HepG2 (cell line): Measurements from ENCODE around the gene RIT2. TPM values are rescaled to one million over a fixed set of nuclear protein-coding genes. Genes with fewer than 3 reads are reported as not detected.

Experiments
- ATAC-seq: fragments of 200-7000 bp; cut with Tn5 transposase; 3 replicates; pipeline ENCODE4 v1.9.1; 2020; ENCODE audit warnings: mild to moderate bottlenecking, moderate library complexity
- BruUV-seq: library from RNA; stranded (reverse); fragments of 400-500 nt; replicated peaks from 2 replicates; lab custom pipeline; 2021; lab: Mats Ljungman, UMichigan
- CTCF ChIA-PET: fragments of 300-600 bp; formaldehyde crosslinking; extraction: SDS; loops from one replicate; lab custom pipeline; 2021; ENCODE audit warnings: low total read pairs, inconsistent platforms, low intra/inter-chr PET ratio; lab: Yijun Ruan, JAX
- POLR2A ChIA-PET: fragments of 350-600 bp; sonication (Branson Sonifier 250); formaldehyde crosslinking; loops from one replicate; lab custom pipeline; 2020; ENCODE audit warnings: antibody characterized with exemption, inconsistent platforms; lab: Yijun Ruan, JAX
- DNase-seq: peaks from one replicate; pipeline ENCODE4 v3.0.0-alpha.2; 2015; ENCODE audit warnings: low spot score
- FAIRE-seq: peaks from 3 replicates; lab custom pipeline; 2011; peaks lifted over from hg19 to GRCh38; lab: Jason Lieb, UNC
- H2AFZ ChIP-seq: one replicate; pipeline ENCODE4 v1.6.1; 2011; ENCODE audit warnings: low read length, inconsistent platforms
- H3K27ac ChIP-seq: fragments of 300-600 bp; 3 replicates; pipeline ENCODE4 v1.8.0; 2011; ENCODE audit warnings: mixed run types, mild to moderate bottlenecking, mixed read lengths, low read length, inconsistent platforms; ENCODE audit not compliant: insufficient read depth; ENCODE audit errors: extremely low read length
- H3K27me3 ChIP-seq, 2 experiments: fragments of 200-600 bp in 1 of 2; 2 replicates in 1 of 2; 3 replicates in 1 of 2; pipeline versions ENCODE4 v1.6.0 to v1.8.0; 2011; ENCODE audit warnings: low read length in 2 of 2, mild to moderate bottlenecking in 2 of 2, moderate library complexity in 2 of 2, inconsistent platforms in 1 of 2; ENCODE audit not compliant: insufficient read depth in 2 of 2, control insufficient read depth in 1 of 2
- H3K36me3 ChIP-seq, 2 experiments: fragments of 200-600 bp in 1 of 2; replicated peaks in 1 of 2; 2 replicates in 1 of 2; 3 replicates in 1 of 2; pipeline versions ENCODE4 v1.5.1 to v1.8.0; 2011; ENCODE audit warnings: low read length in 2 of 2, inconsistent platforms in 1 of 2; ENCODE audit not compliant: insufficient read depth in 2 of 2, control insufficient read depth in 1 of 2
- H3K4me1 ChIP-seq: 2 replicates; pipeline ENCODE4 v1.5.1; 2012; ENCODE audit warnings: low read length, inconsistent platforms; ENCODE audit not compliant: insufficient read depth
- H3K4me2 ChIP-seq: 2 replicates; pipeline ENCODE4 v1.6.0; 2011; ENCODE audit warnings: low read depth, low read length, inconsistent platforms
- H3K4me3 ChIP-seq, 3 experiments: fragments of 200-600 bp in 1 of 3; sonication (generic), shearing (Covaris generic) in 1 of 3; replicated peaks in 1 of 3; 2 replicates each; pipeline ENCODE4 v1.5.1; 2011 to 2016; ENCODE audit warnings: low read length in 3 of 3, inconsistent platforms in 2 of 3, low read depth in 2 of 3, mild to moderate bottlenecking in 2 of 3, control low read depth in 1 of 3, mixed read lengths in 1 of 3; ENCODE audit not compliant: insufficient read depth in 1 of 3
- H3K79me2 ChIP-seq: one replicate; pipeline ENCODE4 v1.6.1; 2011; ENCODE audit warnings: low read length, inconsistent platforms; ENCODE audit not compliant: insufficient read depth
- H3K9ac ChIP-seq: 2 replicates; pipeline ENCODE4 v1.6.0; 2011; ENCODE audit warnings: mild to moderate bottlenecking, low read depth, low read length, inconsistent platforms; ENCODE audit not compliant: insufficient read depth
- H3K9me3 ChIP-seq: 2 replicates; pipeline ENCODE4 v1.5.1; 2012; ENCODE audit warnings: mild to moderate bottlenecking, low read length
- H4K20me1 ChIP-seq: 2 replicates; pipeline ENCODE4 v1.6.0; 2011; ENCODE audit warnings: inconsistent platforms, mild to moderate bottlenecking, low read length, moderate library complexity; ENCODE audit not compliant: insufficient read depth
- ASH2L ChIP-seq: fragments of 300-600, 200-600 bp; sonication (generic); IDR thresholded peaks from 2 replicates; pipeline ENCODE4 v1.7.0; 2017; ENCODE audit warnings: low read depth, mild to moderate bottlenecking, moderate library complexity, mixed read lengths, low read length; ENCODE audit not compliant: insufficient read length
- CBX5 ChIP-seq: sonication (generic); formaldehyde crosslinking; IDR thresholded peaks from 2 replicates; pipeline ENCODE4 v1.4.0; 2020; ENCODE audit warnings: missing genetic modification reagents, borderline replicate concordance
- DBP ChIP-seq: sonication (generic); formaldehyde crosslinking; IDR thresholded peaks from 2 replicates; pipeline ENCODE4 v1.4.0; 2020; ENCODE audit warnings: missing genetic modification reagents; ENCODE audit errors: not compliant biosample characterization
- DMTF1 ChIP-seq: sonication (generic); formaldehyde crosslinking; IDR thresholded peaks from 2 replicates; pipeline ENCODE4 v1.4.0; 2020; ENCODE audit warnings: mild to moderate bottlenecking, missing genetic modification reagents
- MXD4 ChIP-seq: IDR thresholded peaks from 2 replicates; pipeline ENCODE4 v1.6.1; 2016; ENCODE audit warnings: mild to moderate bottlenecking, missing biosample characterization, missing genetic modification reagents
- NFYC ChIP-seq: IDR thresholded peaks from 2 replicates; pipeline ENCODE4 v1.6.1; 2016; ENCODE audit warnings: missing genetic modification reagents, missing compliant biosample characterization
- NONO ChIP-seq, 2 experiments: fragments of 450-650 bp in 1 of 2; sonication (generic) in 1 of 2; formaldehyde crosslinking in 1 of 2; IDR thresholded peaks in 1 of 2; conservative IDR thresholded peaks in 1 of 2; 2 replicates each; pipeline versions ENCODE4 v1.6.1 to v1.8.0; 2017 to 2022; ENCODE audit warnings: mild to moderate bottlenecking in 1 of 2, missing genetic modification reagents in 1 of 2, moderate library complexity in 1 of 2
- RNF219 ChIP-seq: sonication (generic); formaldehyde crosslinking; IDR thresholded peaks from 2 replicates; pipeline ENCODE4 v1.5.0; 2020; ENCODE audit warnings: mild to moderate bottlenecking, missing genetic modification reagents
- YEATS4 ChIP-seq: sonication (generic); formaldehyde crosslinking; IDR thresholded peaks from 2 replicates; pipeline ENCODE4 v1.4.0; 2020; ENCODE audit warnings: missing genetic modification reagents, borderline replicate concordance
- YY1 ChIP-seq: IDR thresholded peaks from 2 replicates; pipeline ENCODE4 v1.6.1; 2011; ENCODE audit warnings: low read length, low read depth, moderate library complexity, mild to moderate bottlenecking; ENCODE audit not compliant: insufficient read depth, insufficient replicate concordance
- ZNF101 ChIP-seq: sonication (generic); formaldehyde crosslinking; IDR thresholded peaks from 2 replicates; pipeline ENCODE4 v1.4.0; 2020; ENCODE audit warnings: mild to moderate bottlenecking, low read depth, missing genetic modification reagents, borderline replicate concordance
- ZNF136 ChIP-seq: sonication (generic); formaldehyde crosslinking; IDR thresholded peaks from 2 replicates; pipeline ENCODE4 v1.8.1; 2022; ENCODE audit warnings: low read depth, mild to moderate bottlenecking, moderate library complexity, missing genetic modification reagents
- ZNF225 ChIP-seq: sonication (generic); formaldehyde crosslinking; IDR thresholded peaks from 2 replicates; pipeline ENCODE4 v1.4.0; 2020; ENCODE audit warnings: mild to moderate bottlenecking, missing genetic modification reagents
- WGBS: methylation state at CpG from one replicate; pipeline ENCODE4 v1.1.6; 2017; ENCODE audit warnings: low lambda C conversion rate; 5-methylcytosine and 5-hydroxymethylcytosine counted together
- in situ Hi-C: cut with HindIII; loops from 2 replicates; pipeline ENCODE4 v1.10.0; 2017; ENCODE audit warnings: low pct_unique_long_range_greater_than_20kb; ENCODE audit not compliant: extremely low pct_ligation_motif_present
- intact Hi-C: fragments of 100-400 bp; cut with micrococcal nuclease; formaldehyde crosslinking; loops from one replicate; pipeline ENCODE4 v1.10.0; 2022; ENCODE audit not compliant: unreplicated experiment
- polyA plus RNA-seq, 8 experiments: library from polyadenylated mRNA; depleted of rRNA in 3 of 8; stranded (reverse) in 7 of 8; unstranded in 1 of 8; fragments of >200 nt; fragmentation: Illumina TruSeq in 4 of 8; extraction: Trizol in 4 of 8; gene quantifications; 2 replicates each; pipeline versions ENCODE4 v1.2.1 to v1.2.3, GENCODE V29; 2011 to 2016; ENCODE audit warnings: low read depth in 4 of 8, missing spikeins in 1 of 8, mixed read lengths in 1 of 8; ENCODE audit not compliant: insufficient read depth in 1 of 8
- total RNA-seq, 5 experiments: library from RNA; depleted of rRNA; stranded (reverse); fragments of >200 nt; fragmentation: Illumina TruSeq; extraction: Trizol; gene quantifications; 2 replicates each; pipeline ENCODE4 v1.2.3, GENCODE V29; 2016; ENCODE audit warnings: low read depth in 1 of 5
- TF ChIP-seq, protein P1 (sequence below): sonication (generic); formaldehyde crosslinking; IDR thresholded peaks from 2 replicates; pipeline ENCODE4 v1.4.0; 2020; ENCODE audit warnings: missing genetic modification reagents
- TF ChIP-seq, protein P2 (sequence below): IDR thresholded peaks from 2 replicates; pipeline ENCODE4 v1.6.1; 2016

Gene RIT2
- total and polyA plus RNA-seq, 2 of the 13 experiments (the other 11 are each of a cell fraction or from before 2014, with no cell fraction given): not detected

GRCh38 chr18:42915299-42915698, 200.2 kb downstream of the RIT2 start:
- H3K9me3 ChIP-seq: no peaks in the 10 kb centered on the region
- no peak overlapping the region for H3K4me2 ChIP-seq
- ChIA-PET CTCF (no interaction called here), POLR2A (no interaction called here)
- in situ Hi-C loops (no loop called here), intact Hi-C loops (no loop called here)
- H3K4me3 ChIP-seq: no peak overlapping the region
- H3K4me1 ChIP-seq: no peaks in the 10 kb centered on the region
- H4K20me1 ChIP-seq: no peaks in the 10 kb centered on the region
- no peak overlapping the region for H2AFZ ChIP-seq
- FAIRE-seq (no peak), DNase-seq (no peak), ATAC-seq (no peak)
- H3K9ac ChIP-seq: no peak overlapping the region
- 2% methylated on average over 2 of the region's 2 CpGs for WGBS
- H3K27ac ChIP-seq: no peak overlapping the region
- H3K79me2 ChIP-seq: no peaks in the 10 kb centered on the region
- no peaks in the 10 kb centered on the region for H3K27me3 ChIP-seq
- no peaks in the 10 kb centered on the region for H3K36me3 ChIP-seq
- BruUV-seq: no TSS peak
- TF ChIP-seq, protein P1, sequence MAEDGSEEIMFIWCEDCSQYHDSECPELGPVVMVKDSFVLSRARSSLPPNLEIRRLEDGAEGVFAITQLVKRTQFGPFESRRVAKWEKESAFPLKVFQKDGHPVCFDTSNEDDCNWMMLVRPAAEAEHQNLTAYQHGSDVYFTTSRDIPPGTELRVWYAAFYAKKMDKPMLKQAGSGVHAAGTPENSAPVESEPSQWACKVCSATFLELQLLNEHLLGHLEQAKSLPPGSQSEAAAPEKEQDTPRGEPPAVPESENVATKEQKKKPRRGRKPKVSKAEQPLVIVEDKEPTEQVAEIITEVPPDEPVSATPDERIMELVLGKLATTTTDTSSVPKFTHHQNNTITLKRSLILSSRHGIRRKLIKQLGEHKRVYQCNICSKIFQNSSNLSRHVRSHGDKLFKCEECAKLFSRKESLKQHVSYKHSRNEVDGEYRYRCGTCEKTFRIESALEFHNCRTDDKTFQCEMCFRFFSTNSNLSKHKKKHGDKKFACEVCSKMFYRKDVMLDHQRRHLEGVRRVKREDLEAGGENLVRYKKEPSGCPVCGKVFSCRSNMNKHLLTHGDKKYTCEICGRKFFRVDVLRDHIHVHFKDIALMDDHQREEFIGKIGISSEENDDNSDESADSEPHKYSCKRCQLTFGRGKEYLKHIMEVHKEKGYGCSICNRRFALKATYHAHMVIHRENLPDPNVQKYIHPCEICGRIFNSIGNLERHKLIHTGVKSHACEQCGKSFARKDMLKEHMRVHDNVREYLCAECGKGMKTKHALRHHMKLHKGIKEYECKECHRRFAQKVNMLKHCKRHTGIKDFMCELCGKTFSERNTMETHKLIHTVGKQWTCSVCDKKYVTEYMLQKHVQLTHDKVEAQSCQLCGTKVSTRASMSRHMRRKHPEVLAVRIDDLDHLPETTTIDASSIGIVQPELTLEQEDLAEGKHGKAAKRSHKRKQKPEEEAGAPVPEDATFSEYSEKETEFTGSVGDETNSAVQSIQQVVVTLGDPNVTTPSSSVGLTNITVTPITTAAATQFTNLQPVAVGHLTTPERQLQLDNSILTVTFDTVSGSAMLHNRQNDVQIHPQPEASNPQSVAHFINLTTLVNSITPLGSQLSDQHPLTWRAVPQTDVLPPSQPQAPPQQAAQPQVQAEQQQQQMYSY (CRISPR knock-in tag): no peak
- TF ChIP-seq, protein P2, sequence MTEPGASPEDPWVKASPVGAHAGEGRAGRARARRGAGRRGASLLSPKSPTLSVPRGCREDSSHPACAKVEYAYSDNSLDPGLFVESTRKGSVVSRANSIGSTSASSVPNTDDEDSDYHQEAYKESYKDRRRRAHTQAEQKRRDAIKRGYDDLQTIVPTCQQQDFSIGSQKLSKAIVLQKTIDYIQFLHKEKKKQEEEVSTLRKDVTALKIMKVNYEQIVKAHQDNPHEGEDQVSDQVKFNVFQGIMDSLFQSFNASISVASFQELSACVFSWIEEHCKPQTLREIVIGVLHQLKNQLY (CRISPR knock-in tag): no peak
- TF ChIP-seq MXD4 (no peak), ZNF136 (no peak), NONO (IDR thresholded peaks at IDR 0.05) (no peak), NONO (CRISPR knock-in tag; conservative IDR thresholded peaks at IDR 0.05) (no peak), CBX5 (no peak), YY1 (no peak), ZNF225 (CRISPR knock-in tag) (no peak), RNF219 (CRISPR knock-in tag) (no peak), NFYC (no peak), YEATS4 (CRISPR knock-in tag) (no peak), ZNF101 (no peak), DMTF1 (CRISPR knock-in tag) (no peak), DBP (no peak), ASH2L (no peak)
